Measurements from ENCODE around the gene NRP2. TPM values are rescaled to one million over a fixed set of nuclear protein-coding genes. Genes with fewer than 3 reads are reported as not detected.

Gene NRP2
- total and polyA plus RNA-seq, 2 donors (not counting 1 experiment from before 2014, with no cell fraction given), result 1.8 to 6.8 TPM

GRCh38 chr2:205808486-205809121 is 126.3 kb downstream of the NRP2 start:
- intact Hi-C loops (cut with micrococcal nuclease), result no loop called here
- Histone ChIP-seq H2AFZ (ENCODE audit: insufficient read depth, low read depth, low read length, poor library complexity, severe bottlenecking) (no peak overlapping the region), H3K79me2 (ENCODE audit: control insufficient read depth, insufficient read depth, low read length) (no peaks in the 10 kb centered on the region), H3K36me3 (replicated peaks in 1 of 2; ENCODE audit: control extremely low read depth in 1 of 2, control insufficient read depth in 1 of 2, extremely low read depth in 1 of 2, insufficient read depth in 2 of 2, low read length in 1 of 2) (no peaks in the 10 kb centered on the region), H3K4me1 (ENCODE audit: control insufficient read depth in 2 of 2, insufficient read depth in 2 of 2, low read length in 2 of 2) (no peaks in the 10 kb centered on the region), H3K27ac (ENCODE audit: low read length in 2 of 2) (no peak overlapping the region), H3K4me3 (ENCODE audit: control extremely low read depth in 1 of 5, extremely low read depth in 1 of 5, insufficient read depth in 1 of 5, low read depth in 2 of 5, low read length in 4 of 5) (no peak overlapping the region), H3K9ac (ENCODE audit: low read length) (no peak overlapping the region), H3K27me3 (replicated peaks in 1 of 4; ENCODE audit: control extremely low read depth in 1 of 4, control insufficient read depth in 3 of 4, insufficient read depth in 4 of 4, low read length in 3 of 4) (no peaks in the 10 kb centered on the region), H4K20me1 (ENCODE audit: control insufficient read depth, insufficient read depth, low read length, poor library complexity, severe bottlenecking) (no peaks in the 10 kb centered on the region), H3K9me3 (ENCODE audit: control extremely low read depth in 1 of 3, control insufficient read depth in 2 of 3, insufficient read depth in 1 of 3, low read length in 2 of 3) (no peaks in the 10 kb centered on the region), H3K4me2 (replicated peaks; ENCODE audit: low read depth, low read length, poor library complexity, severe bottlenecking) (no peak overlapping the region)
- ChIA-PET CTCF (no interaction called here), POLR2A (no interaction called here)
- WGBS (ENCODE audit: insufficient coverage), result 90% methylated on average over 7 of the region's 7 CpGs
- no peaks in the 10 kb centered on the region for H3K9me3 Mint-ChIP-seq (ENCODE audit: insufficient read depth)
- TF ChIP-seq CTCF (IDR thresholded peaks at IDR 0.05), result no peak
- no peak for TF ChIP-seq EZH2 (IDR thresholded peaks at IDR 0.05; ENCODE audit: borderline replicate concordance, insufficient read depth, low read depth, low read length, poor library complexity, severe bottlenecking)
- H3K27ac Mint-ChIP-seq, result no peak overlapping the region
- H3K4me1 Mint-ChIP-seq, result no peaks in the 10 kb centered on the region
- peaks cover 3% of the 10 kb centered on the region for H3K27me3 Mint-ChIP-seq
- no peak overlapping the region for H3K4me3 Mint-ChIP-seq
- DNase-seq (no peak), ATAC-seq (ENCODE audit: low read depth) (no peak)

GRCh38 chr2:205811387-205811786 is 129.1 kb downstream of the NRP2 start:
- Histone ChIP-seq H3K4me2 (replicated peaks; ENCODE audit: low read depth, low read length, poor library complexity, severe bottlenecking) (no peak overlapping the region), H4K20me1 (ENCODE audit: control insufficient read depth, insufficient read depth, low read length, poor library complexity, severe bottlenecking) (no peaks in the 10 kb centered on the region), H2AFZ (ENCODE audit: insufficient read depth, low read depth, low read length, poor library complexity, severe bottlenecking) (no peak overlapping the region), H3K79me2 (ENCODE audit: control insufficient read depth, insufficient read depth, low read length) (no peaks in the 10 kb centered on the region), H3K27me3 (replicated peaks in 1 of 4; ENCODE audit: control extremely low read depth in 1 of 4, control insufficient read depth in 3 of 4, insufficient read depth in 4 of 4, low read length in 3 of 4) (no peaks in the 10 kb centered on the region), H3K36me3 (replicated peaks in 1 of 2; ENCODE audit: control extremely low read depth in 1 of 2, control insufficient read depth in 1 of 2, extremely low read depth in 1 of 2, insufficient read depth in 2 of 2, low read length in 1 of 2) (no peaks in the 10 kb centered on the region), H3K27ac (ENCODE audit: low read length in 2 of 2) (no peak overlapping the region), H3K4me1 (ENCODE audit: control insufficient read depth in 2 of 2, insufficient read depth in 2 of 2, low read length in 2 of 2) (no peaks in the 10 kb centered on the region), H3K9ac (ENCODE audit: low read length) (no peak overlapping the region), H3K4me3 (ENCODE audit: control extremely low read depth in 1 of 5, extremely low read depth in 1 of 5, insufficient read depth in 1 of 5, low read depth in 2 of 5, low read length in 4 of 5) (no peak overlapping the region), H3K9me3 (ENCODE audit: control extremely low read depth in 1 of 3, control insufficient read depth in 2 of 3, insufficient read depth in 1 of 3, low read length in 2 of 3) (no peaks in the 10 kb centered on the region)
- intact Hi-C loops (cut with micrococcal nuclease), result loop anchor here (10.0 kb wide), 1 partner anchor 1487 kb away; no protein-coding TSS in a partner anchor
- no CpG with 5 or more reads among the region's 1 CpG for WGBS (ENCODE audit: insufficient coverage)
- Mint-ChIP-seq H3K4me3 (no peak overlapping the region), H3K9me3 (ENCODE audit: insufficient read depth) (no peaks in the 10 kb centered on the region), H3K4me1 (no peaks in the 10 kb centered on the region), H3K27me3 (peaks cover 2% of the 10 kb centered on the region), H3K27ac (no peak overlapping the region)
- ATAC-seq (ENCODE audit: low read depth) (no peak), DNase-seq (no peak)
- POLR2A ChIA-PET, result no interaction called here
- CTCF ChIA-PET, result no interaction called here
- TF ChIP-seq EZH2 (IDR thresholded peaks at IDR 0.05; ENCODE audit: borderline replicate concordance, insufficient read depth, low read depth, low read length, poor library complexity, severe bottlenecking) (no peak), CTCF (IDR thresholded peaks at IDR 0.05) (no peak)

Measured in B cell (primary cell).